Body of pancreas (tissue), 4 donors: ENCODE data around the gene PGF. TPM values are rescaled to one million over a fixed set of nuclear protein-coding genes. Genes with fewer than 3 reads are reported as not detected.

Source experiments
- ATAC-seq: fragments of 150-250 bp; one replicate; pipeline ENCODE4 v1.9.1; 2016
- DNase-seq, 4 donors: peaks; one replicate each; pipeline ENCODE4 v3.0.0-alpha.2; 2019
- H3K27ac ChIP-seq, 4 donors: fragments of 200-600 bp; sonication (generic); 1 replicate in 3 of 4; 2 replicates in 1 of 4; pipeline versions ENCODE4 v1.5.1 to v1.6.1; 2016 to 2019; ENCODE audit warnings: mild to moderate bottlenecking in 1 of 4, mixed read lengths in 1 of 4, moderate library complexity in 1 of 4
- H3K27me3 ChIP-seq, 2 donors: fragments of 200-600 bp; sonication (generic); one replicate each; pipeline ENCODE4 v1.6.0; 2016; ENCODE audit warnings: mild to moderate bottlenecking in 1 of 2
- H3K36me3 ChIP-seq, 2 donors: fragments of 200-600 bp; sonication (generic); replicated peaks in 1 of 2; 2 replicates each; pipeline ENCODE4 v1.5.1; 2016; ENCODE audit warnings: low read depth in 2 of 2; ENCODE audit not compliant: insufficient read depth in 1 of 2
- H3K4me1 ChIP-seq: fragments of 200-600 bp; sonication (generic); one replicate; pipeline ENCODE4 v1.6.0; 2016
- H3K4me3 ChIP-seq, 2 donors: fragments of 200-600 bp; sonication (generic); 1 replicate in 1 of 2; 2 replicates in 1 of 2; pipeline ENCODE4 v1.5.1; 2016 to 2019
- H3K9me3 ChIP-seq, 3 donors: fragments of 200-600 bp; sonication (generic); 1 replicate in 2 of 3; 2 replicates in 1 of 3; pipeline ENCODE4 v1.5.1; 2016
- POLR2A ChIP-seq, 3 donors: fragments of 450-650 bp; IDR thresholded peaks; one replicate each; pipeline ENCODE4 v1.6.1; 2016; ENCODE audit warnings: antibody characterized with exemption in 3 of 3, mild to moderate bottlenecking in 2 of 3
- WGBS, 2 donors: methylation state at CpG; one replicate each; pipeline ENCODE4 v1.1.5; 2017; 5-methylcytosine and 5-hydroxymethylcytosine counted together
- intact Hi-C: fragments of 100-400 bp; cut with DNase I; formaldehyde crosslinking; loops from one replicate; pipeline ENCODE4 v1.15.1; 2023
- total RNA-seq, 2 donors: library from RNA; depleted of rRNA; stranded (reverse); fragments of >200 nt; gene quantifications; one replicate each; pipeline ENCODE4 v1.1.0, GENCODE V29; 2016
- TF ChIP-seq, protein P1 (sequence below), 7 experiments: fragments of 450-650 bp in 4 of 7; fragments of 200-600 bp in 3 of 7; sonication (generic) in 3 of 7; IDR thresholded peaks; one replicate each; pipeline ENCODE4 v1.5.1; 2016 to 2019; ENCODE audit warnings: antibody characterized with exemption in 7 of 7

PGF gene
- total RNA-seq, 2 donors from 2014 or later = 2.3 to 6.6 TPM

DNA sequence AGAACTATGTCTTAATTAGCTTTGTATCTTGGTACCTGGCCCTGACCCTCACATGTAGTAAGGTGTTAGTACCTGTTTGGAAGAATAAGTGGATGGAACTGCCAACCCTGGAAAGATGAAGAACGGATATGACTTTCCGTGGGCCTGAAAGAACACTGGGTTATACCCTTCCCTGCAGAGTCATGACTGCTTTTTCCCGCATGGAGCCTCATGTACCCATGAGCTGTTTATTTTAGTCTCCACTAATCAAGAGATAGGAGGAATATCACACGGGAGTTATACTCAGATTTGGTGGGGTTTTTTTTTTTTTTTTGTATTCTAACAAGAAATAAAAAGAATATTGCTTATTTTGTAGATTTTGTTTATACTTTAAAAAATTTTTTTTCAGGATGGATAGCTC lies 57.8 kb downstream of the PGF start:
- no peak for DNase-seq
- intact Hi-C loops = no loop called here
- 67 to 69% methylated on average over 4 of the region's 4 CpGs for WGBS, 2 donors
- TF ChIP-seq, protein P1, sequence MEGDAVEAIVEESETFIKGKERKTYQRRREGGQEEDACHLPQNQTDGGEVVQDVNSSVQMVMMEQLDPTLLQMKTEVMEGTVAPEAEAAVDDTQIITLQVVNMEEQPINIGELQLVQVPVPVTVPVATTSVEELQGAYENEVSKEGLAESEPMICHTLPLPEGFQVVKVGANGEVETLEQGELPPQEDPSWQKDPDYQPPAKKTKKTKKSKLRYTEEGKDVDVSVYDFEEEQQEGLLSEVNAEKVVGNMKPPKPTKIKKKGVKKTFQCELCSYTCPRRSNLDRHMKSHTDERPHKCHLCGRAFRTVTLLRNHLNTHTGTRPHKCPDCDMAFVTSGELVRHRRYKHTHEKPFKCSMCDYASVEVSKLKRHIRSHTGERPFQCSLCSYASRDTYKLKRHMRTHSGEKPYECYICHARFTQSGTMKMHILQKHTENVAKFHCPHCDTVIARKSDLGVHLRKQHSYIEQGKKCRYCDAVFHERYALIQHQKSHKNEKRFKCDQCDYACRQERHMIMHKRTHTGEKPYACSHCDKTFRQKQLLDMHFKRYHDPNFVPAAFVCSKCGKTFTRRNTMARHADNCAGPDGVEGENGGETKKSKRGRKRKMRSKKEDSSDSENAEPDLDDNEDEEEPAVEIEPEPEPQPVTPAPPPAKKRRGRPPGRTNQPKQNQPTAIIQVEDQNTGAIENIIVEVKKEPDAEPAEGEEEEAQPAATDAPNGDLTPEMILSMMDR (IDR thresholded peaks at IDR 0.05) = no peak
- no peak for TF ChIP-seq POLR2A (IDR thresholded peaks at IDR 0.05)
- Histone ChIP-seq H3K27ac (no peak overlapping the region), H3K4me3 (no peak overlapping the region), H3K36me3 (peaks cover 18 to 70% of the 10 kb centered on the region in 2 donors), H3K27me3 (no peaks in the 10 kb centered on the region), H3K4me1 (no peaks in the 10 kb centered on the region), H3K9me3 (no peaks in the 10 kb centered on the region)
- no peak for ATAC-seq

DNA sequence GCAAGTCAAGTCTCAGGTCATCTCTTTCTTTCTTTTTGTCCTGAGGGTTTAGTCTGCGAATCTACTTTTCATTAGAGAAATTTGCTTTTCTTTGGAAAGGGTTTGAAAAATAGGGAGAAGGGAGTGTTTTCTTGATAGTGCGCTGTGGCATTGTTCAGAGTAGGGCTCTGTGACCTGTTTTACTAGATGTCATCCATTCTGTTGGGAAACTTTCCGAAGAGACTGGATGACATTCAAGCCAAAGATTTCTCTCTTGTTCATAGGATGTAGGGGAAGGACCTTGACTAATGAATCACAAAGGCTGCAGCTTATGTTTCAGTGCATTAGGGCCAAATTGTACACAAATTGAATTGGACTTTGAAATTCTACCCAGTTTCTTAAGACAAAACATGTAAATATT lies 59.0 kb downstream of the PGF start:
- DNase-seq (no peak), ATAC-seq (no peak)
- intact Hi-C loops = no loop called here
- no peak for TF ChIP-seq POLR2A (IDR thresholded peaks at IDR 0.05)
- TF ChIP-seq, protein P1 (IDR thresholded peaks at IDR 0.05) = no peak
- no peaks in the 10 kb centered on the region for H3K9me3 ChIP-seq
- WGBS, 2 donors = 92 to 100% methylated on average over 3 of the region's 3 CpGs
- H3K27ac ChIP-seq = no peak overlapping the region
- no peak overlapping the region for H3K4me3 ChIP-seq
- no peaks in the 10 kb centered on the region for H3K4me1 ChIP-seq
- peaks cover 18 to 66% of the 10 kb centered on the region in 2 donors for H3K36me3 ChIP-seq
- H3K27me3 ChIP-seq = no peaks in the 10 kb centered on the region

DNA sequence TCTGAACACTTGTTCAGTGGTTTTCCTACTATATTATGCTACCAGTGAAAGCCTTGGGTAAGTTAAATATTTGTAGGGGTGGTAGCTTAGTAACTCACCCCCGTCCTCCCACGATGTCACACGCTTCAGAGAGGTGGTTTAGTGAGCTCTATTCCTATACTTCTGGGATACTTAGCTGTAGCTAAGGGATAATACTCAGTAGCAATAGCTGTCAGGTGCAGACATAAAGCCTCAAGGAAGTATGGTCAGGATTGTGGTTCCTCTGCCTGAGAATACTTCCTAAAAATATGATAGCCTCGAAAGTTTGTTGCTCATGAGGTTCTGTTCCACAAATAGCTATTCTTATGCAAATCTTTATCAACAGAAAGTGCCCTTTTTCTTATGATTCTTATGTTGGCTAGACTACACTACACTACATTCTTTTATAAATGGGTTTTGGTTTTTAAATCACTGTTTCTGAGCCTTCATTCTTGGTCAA lies 61.7 kb downstream of the PGF start:
- no peak for DNase-seq
- Histone ChIP-seq H3K36me3 (peaks cover 13 to 51% of the 10 kb centered on the region in 2 donors), H3K9me3 (no peaks in the 10 kb centered on the region), H3K27ac (no peak overlapping the region), H3K4me3 (no peak overlapping the region), H3K4me1 (peaks cover 4% of the 10 kb centered on the region), H3K27me3 (no peaks in the 10 kb centered on the region)
- no peak for ATAC-seq
- TF ChIP-seq POLR2A (IDR thresholded peaks at IDR 0.05) = no peak
- TF ChIP-seq, protein P1 (IDR thresholded peaks at IDR 0.05) = no peak
- intact Hi-C loops = no loop called here
- WGBS, 2 donors = 52 to 75% methylated on average over 4 of the region's 4 CpGs

DNA sequence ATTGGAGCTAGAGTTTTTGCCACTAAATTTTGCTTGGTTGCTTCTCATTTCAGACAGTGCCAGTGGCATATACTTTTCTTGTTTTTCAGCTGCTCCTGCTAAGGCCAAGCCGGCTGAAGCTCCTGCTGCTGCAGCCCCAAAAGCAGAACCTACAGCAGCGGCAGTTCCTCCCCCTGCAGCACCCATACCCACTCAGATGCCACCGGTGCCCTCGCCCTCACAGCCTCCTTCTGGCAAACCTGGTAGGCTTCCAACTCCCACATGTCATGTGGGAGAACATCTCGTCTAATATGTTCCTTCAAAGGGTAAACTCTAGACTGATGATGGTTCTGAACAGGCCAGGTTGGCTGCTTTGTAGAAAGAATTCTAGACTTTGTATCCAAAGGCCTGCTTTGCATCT lies 62.7 kb downstream of the PGF start:
- WGBS, 2 donors = 72 to 81% methylated on average over 5 of the region's 5 CpGs
- no peak overlapping the region for H3K4me3 ChIP-seq
- H3K36me3 ChIP-seq = peaks cover 13 to 46% of the 10 kb centered on the region in 2 donors
- DNase-seq = no peak
- no peak for TF ChIP-seq POLR2A (IDR thresholded peaks at IDR 0.05)
- TF ChIP-seq, protein P1 (IDR thresholded peaks at IDR 0.05) = no peak
- intact Hi-C loops = no loop called here
- no peaks in the 10 kb centered on the region for H3K9me3 ChIP-seq
- H3K4me1 ChIP-seq = peaks cover 13% of the 10 kb centered on the region
- no peaks in the 10 kb centered on the region for H3K27me3 ChIP-seq
- no peak for ATAC-seq
- H3K27ac ChIP-seq = no peak overlapping the region

DNA sequence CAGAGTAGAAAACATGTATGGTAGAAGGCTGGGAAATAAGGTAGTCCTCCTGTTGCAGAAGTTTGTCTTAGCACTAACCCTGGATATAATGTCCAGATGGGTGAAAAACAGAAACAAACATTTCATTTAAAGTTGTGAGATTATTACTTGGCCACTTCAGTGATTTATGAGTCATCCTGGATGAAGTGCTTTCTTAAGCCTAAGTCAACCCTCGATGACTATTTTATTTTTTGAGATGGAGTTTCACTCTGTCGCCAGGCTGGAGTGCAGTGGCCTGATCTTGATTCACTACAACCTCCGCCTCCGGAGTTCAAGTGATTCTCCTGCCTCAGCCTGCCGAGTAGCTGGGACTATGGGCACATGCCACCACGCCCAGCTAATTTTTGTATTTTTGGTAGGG lies 63.5 kb downstream of the PGF start:
- H3K4me3 ChIP-seq = no peak overlapping the region
- WGBS, 2 donors = 80 to 84% methylated on average over 6 of the region's 6 CpGs
- peaks cover 13 to 40% of the 10 kb centered on the region in 2 donors for H3K36me3 ChIP-seq
- DNase-seq (no peak), ATAC-seq (no peak)
- H3K9me3 ChIP-seq = no peaks in the 10 kb centered on the region
- peaks cover 17% of the 10 kb centered on the region for H3K4me1 ChIP-seq
- intact Hi-C loops = no loop called here
- no peak overlapping the region for H3K27ac ChIP-seq
- H3K27me3 ChIP-seq = no peaks in the 10 kb centered on the region
- no peak for TF ChIP-seq POLR2A (IDR thresholded peaks at IDR 0.05)
- TF ChIP-seq, protein P1 (IDR thresholded peaks at IDR 0.05) = no peak
